GM19193 (cell line): Measurements from ENCODE around the gene NALCN.

Source experiments
- POLR2A ChIP-seq: IDR thresholded peaks from 4 replicates; pipeline ENCODE4 v1.6.1; 2011; ENCODE audit not compliant: insufficient read depth, insufficient read length; ENCODE audit errors: extremely low read depth

Gene NALCN

GRCh38 chr13:101026736-101027398, 389.4 kb downstream of the NALCN start:
- no peak for TF ChIP-seq POLR2A

GRCh38 chr13:101026328-101026727, 390.0 kb downstream of the NALCN start:
- TF ChIP-seq POLR2A: no peak

- TF ChIP-seq POLR2A: no peak
These were observed 390.4 kb downstream of the NALCN start for GRCh38 chr13:101025925-101026324.

- TF ChIP-seq POLR2A: no peak
These were observed 390.8 kb downstream of the NALCN start for GRCh38 chr13:101025519-101025918.

- no peak for TF ChIP-seq POLR2A
These were observed 397.2 kb downstream of the NALCN start for GRCh38 chr13:101019126-101019525.

- TF ChIP-seq POLR2A: no peak
These were observed 397.6 kb downstream of the NALCN start for GRCh38 chr13:101018720-101019119.

DNA sequence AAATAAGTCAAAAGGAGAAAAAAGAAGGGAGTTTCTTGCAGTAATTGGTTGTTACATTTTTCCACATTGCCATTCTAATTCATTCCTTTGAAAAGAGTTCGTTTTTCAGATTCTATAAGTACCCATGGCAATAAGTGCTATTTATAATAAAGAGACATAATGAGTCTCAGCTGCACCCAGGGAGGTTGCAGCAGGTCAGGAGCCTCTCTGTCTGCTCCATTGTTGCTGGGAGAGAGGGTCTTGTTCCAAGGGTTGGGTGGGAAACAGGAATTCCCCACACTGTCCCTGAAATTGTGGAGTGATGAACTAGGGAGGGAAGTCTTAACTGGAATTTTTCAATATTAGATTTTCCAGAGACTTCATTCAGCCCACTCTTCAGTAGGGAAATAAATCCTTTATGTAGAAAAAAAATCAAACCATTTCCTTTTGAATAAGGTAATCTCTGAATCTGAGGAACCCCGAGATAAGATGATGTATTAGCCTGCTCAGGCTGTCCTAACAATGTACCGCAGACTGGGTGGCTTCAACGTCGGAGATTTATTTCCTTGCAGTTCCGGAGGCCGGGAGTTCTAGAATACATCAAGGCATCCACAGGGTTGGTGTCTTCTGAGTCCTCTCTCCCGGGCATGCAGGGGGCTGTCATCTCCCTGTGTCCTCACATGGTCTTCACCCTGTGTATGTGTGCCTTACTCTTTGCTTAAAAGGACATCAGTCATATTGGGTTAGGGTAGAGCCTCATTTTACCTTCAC, 399.0 kb downstream of the NALCN start:
- no peak for TF ChIP-seq POLR2A

GRCh38 chr13:101016475-101016874, 399.8 kb downstream of the NALCN start:
- no peak for TF ChIP-seq POLR2A

DNA sequence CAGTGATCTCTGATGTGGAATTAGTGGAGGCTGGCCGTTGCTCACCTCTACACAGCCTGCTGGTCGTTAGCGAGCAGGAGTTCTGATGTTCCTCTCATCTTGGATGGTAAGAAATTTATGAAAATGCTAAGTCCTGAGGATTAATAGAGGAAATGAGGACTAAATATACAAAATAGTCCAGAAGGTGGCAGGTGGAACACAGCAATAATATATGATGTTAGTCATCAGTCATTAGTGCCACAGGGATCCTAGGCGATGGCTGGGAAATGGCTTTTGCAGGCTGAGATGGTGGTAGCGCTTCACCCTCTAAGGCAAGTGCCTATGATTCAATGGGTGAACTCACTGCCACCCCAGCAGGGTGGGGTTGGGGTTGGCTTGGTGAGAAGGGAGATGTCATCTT, 403.1 kb downstream of the NALCN start:
- TF ChIP-seq POLR2A: no peak

DNA sequence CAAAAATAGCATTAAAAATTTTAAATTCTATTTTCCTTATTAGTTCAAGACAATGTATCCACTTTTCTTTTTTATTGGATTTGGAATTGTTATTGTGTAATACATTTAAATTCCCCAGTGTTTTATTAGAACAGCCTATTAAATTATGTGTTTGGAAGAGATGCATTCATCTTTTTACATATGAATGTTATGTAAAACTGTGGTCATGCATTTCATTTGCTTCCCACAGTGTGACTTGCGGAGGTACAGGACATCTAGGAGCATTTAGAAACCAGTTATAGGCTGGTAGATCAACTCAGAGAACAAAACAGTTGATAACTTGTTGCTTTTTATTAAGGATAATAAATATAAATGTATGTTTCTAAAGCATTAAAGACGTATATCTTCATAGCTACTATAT, 406.2 kb downstream of the NALCN start:
- TF ChIP-seq POLR2A: no peak

GRCh38 chr13:101007245-101007644, 409.1 kb downstream of the NALCN start:
- no peak for TF ChIP-seq POLR2A
